ENCODE results near the gene FYN.

Gene FYN

GRCh38 chr6:111764238-111765175, 108.7 kb downstream of the FYN start:
- no peak for TF ChIP-seq REST (IDR thresholded peaks at IDR 0.05; ENCODE audit: low read depth)
- TF ChIP-seq TEAD4 (IDR thresholded peaks at IDR 0.05) = no peak

GRCh38 chr6:111763381-111763780, 109.9 kb downstream of the FYN start:
- TF ChIP-seq CREB1 (IDR thresholded peaks at IDR 0.05; ENCODE audit: low read depth) (no peak), NFIC (IDR thresholded peaks at IDR 0.05) (no peak), TCF12 (IDR thresholded peaks at IDR 0.05; ENCODE audit: low read depth) (no peak), YY1 (IDR thresholded peaks at IDR 0.05; ENCODE audit: low read depth) (no peak), REST (IDR thresholded peaks at IDR 0.05; ENCODE audit: low read depth) (no peak), CEBPB (IDR thresholded peaks at IDR 0.05) (no peak), TEAD4 (IDR thresholded peaks at IDR 0.05) (no peak), RAD21 (IDR thresholded peaks at IDR 0.05; ENCODE audit: low read depth) (no peak), ZBTB7A (IDR thresholded peaks at IDR 0.05; ENCODE audit: low read depth) (no peak)

- TF ChIP-seq NFIC (IDR thresholded peaks at IDR 0.05) = no peak
- TF ChIP-seq YY1 (IDR thresholded peaks at IDR 0.05; ENCODE audit: low read depth) = no peak
- no peak for TF ChIP-seq RAD21 (IDR thresholded peaks at IDR 0.05; ENCODE audit: low read depth)
- TF ChIP-seq TCF12 (IDR thresholded peaks at IDR 0.05; ENCODE audit: low read depth) = no peak
- TF ChIP-seq TEAD4 (IDR thresholded peaks at IDR 0.05) = no peak
- TF ChIP-seq MAX (IDR thresholded peaks at IDR 0.05) = no peak
- TF ChIP-seq REST (IDR thresholded peaks at IDR 0.05; ENCODE audit: low read depth) = no peak
- no peak for TF ChIP-seq ZBTB7A (IDR thresholded peaks at IDR 0.05; ENCODE audit: low read depth)
- TF ChIP-seq TAF1 (IDR thresholded peaks at IDR 0.05; ENCODE audit: low read depth) = no peak
- TF ChIP-seq CREB1 (IDR thresholded peaks at IDR 0.05; ENCODE audit: low read depth) = no peak
- TF ChIP-seq FOXM1 (IDR thresholded peaks at IDR 0.05; ENCODE audit: borderline replicate concordance, low read depth) = no peak
- no peak for TF ChIP-seq EP300 (IDR thresholded peaks at IDR 0.05; ENCODE audit: borderline replicate concordance)
- no peak for TF ChIP-seq USF1 (IDR thresholded peaks at IDR 0.05)
- TF ChIP-seq EGR1 (IDR thresholded peaks at IDR 0.05) = no peak
- no peak for TF ChIP-seq CEBPB (IDR thresholded peaks at IDR 0.05)
Measured at GRCh38 chr6:111761783-111762312, 111.4 kb downstream of the FYN start.

GRCh38 chr6:111761212-111761611, 112.0 kb downstream of the FYN start:
- TF ChIP-seq RAD21 (IDR thresholded peaks at IDR 0.05; ENCODE audit: low read depth) (no peak), CREB1 (IDR thresholded peaks at IDR 0.05; ENCODE audit: low read depth) (no peak), EP300 (IDR thresholded peaks at IDR 0.05; ENCODE audit: borderline replicate concordance) (no peak), TAF1 (IDR thresholded peaks at IDR 0.05; ENCODE audit: low read depth) (no peak), FOXM1 (IDR thresholded peaks at IDR 0.05; ENCODE audit: borderline replicate concordance, low read depth) (no peak), CEBPB (IDR thresholded peaks at IDR 0.05) (no peak), EGR1 (IDR thresholded peaks at IDR 0.05) (no peak)

All from Ishikawa (cell line).